NCI-H774 (cell line): ENCODE results near the gene FCF1.
"Not testable (repeated sequence)": the region's sequence is repeated elsewhere in the genome, so short reads cannot be mapped to it uniquely, and the experiment has no call there.

ENCODE experiments used
- DNase-seq: peaks from one replicate; lab custom pipeline; 2025; lab: John Stamatoyannopoulos, UW

Gene FCF1

DNA sequence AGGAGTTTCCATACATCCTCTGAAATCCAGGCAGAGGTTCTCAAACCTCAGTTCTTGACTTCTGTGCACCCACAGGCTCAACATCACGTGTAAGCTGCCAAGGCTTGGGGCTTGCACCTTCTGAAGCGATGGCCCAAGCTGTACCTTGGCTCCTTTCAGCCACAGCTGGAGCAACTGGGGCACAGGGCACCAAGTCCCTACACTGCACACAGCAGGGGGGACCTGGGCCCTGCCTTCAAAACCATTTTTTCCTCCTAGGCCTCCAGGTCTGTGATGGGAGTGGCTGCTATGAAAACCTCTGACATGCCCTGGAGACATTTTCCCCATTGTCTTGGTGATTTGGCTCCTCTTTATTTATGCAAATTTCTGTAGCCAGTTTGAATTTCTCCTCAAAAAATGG lies 10.7 kb upstream of the FCF1 start:
- DNase-seq: no peak

DNA sequence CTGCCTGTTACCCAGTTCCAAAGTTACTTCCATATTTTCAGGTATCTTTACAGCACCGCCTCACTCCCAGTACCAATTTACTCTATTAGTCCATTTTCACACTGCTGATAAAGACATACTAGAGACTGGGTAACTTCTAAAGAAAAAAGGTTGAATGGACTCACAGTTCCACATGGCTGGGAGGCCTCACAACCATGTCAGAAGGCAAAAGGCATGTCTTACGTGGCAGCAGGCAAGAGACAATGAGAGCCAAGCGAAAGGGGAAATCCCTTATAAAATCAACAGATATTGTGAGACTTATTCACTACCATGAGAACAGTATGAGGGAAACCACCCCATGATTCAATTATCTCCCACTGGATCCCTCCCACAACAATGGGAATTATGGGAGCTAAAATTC lies 9.9 kb upstream of the FCF1 start:
- DNase-seq: no peak

DNA sequence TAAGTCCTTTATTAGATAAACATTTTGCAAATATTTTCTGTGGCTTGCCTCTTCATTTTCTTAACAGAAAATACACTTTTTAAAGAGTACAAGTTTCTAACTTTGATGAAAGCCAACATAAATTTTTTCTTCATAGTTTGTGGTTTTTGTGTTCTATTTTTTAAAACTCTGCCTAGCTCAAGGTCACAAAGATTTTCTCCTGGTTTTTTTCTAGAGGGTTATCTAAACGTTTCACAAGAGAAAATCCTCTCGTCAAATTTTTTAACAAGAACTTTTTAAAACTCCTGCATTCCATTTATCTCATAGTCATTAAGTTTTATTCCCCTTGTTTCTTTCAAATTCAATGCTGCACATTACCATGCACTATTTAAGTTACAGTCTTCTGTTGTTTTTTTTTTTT lies 8.3 kb upstream of the FCF1 start:
- DNase-seq: no peak

DNA sequence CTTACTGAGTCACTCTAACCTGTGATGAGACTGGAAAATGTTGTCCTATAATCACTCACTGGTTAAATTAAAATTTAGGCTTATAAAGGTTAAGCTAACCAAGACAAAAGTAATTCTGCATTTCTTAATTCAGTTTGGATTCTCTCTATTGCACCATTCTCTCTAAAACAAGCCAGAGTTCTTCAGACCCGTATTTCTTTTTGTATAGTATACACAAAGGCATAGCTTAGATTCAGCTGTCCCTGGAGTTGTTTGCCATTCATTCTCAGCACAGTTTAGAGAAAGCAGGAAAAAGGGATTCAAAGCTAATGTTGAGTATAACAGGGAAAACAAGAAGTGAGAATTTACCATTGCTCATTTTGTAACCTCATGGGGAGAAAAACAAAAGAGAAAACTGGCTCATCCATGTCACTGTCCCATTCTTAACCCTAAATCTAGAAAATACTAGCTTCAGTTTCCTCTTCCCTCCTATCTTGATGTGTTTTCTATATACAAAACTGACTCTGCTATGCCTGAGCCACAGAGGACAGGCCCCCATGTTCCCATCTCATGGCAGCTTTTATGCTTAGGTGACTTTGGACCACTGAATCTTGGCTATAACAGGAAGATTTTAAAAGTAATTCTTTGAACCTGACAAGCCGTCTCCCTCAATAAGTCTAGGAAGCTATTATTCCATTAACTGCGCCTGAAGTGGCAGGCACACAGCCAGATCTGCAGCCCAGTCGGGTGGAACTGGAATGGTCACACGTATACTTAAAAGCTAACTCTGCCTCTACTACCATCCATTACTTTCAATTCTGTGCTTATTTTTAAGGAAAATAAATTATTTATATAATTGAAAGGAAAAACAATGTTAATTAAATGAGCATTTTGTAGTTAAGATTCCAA lies 7.1 kb upstream of the FCF1 start:
- DNase-seq: no peak

DNA sequence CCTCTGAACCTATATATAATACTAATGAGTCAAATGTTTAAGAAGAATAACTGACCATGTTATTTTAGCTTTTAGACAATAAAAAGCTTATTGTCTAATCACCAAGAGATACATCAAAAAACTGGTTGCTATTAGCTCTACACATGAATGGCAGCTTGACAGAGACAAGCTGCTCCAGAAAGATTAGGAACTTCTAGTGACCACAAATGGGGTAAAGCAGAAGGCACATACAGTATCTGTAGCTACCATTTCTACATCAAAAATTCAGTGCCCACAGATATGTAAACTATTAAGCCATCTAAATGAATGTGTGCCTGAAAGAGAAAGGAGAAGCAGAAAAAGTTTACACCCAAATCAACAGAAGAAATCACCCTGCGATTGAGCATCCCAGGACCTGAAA lies 2.5 kb upstream of the FCF1 start:
- DNase-seq: no peak

DNA sequence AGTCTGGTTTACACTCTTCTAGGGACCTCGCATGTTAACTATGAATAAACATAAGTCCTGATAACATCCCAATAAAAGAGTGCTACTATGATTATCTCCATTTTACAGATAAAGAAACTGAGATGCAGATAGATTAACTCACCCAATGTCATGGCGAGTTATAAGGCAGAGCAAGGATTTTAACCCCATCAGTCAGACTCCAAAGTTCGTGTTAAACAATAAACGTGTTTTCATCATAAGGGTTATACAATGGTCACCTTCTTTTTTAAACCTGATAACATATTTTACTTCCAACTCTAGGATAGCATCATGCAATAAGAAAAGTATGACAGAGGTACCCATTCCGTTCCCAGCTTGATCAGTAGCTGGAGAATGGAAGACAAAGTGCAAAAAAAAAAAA lies 1.3 kb upstream of the FCF1 start:
- no peak for DNase-seq

DNA sequence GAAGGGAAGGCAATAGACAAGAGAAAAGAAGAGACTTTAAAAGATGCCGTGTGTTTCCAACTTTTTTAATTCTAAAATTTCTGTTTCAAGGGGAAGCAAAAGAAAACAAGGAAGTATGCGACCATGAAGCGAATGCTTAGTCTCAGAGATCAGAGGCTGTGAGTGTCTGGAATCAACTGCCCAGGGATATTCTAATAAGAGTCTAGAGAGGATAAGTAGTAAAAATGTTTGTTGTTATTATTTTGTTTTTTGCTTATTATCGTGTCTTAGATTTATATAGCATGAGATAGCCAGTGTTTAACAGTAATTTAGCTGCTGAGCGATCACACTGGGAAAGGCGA lies 421 bp downstream of the FCF1 start:
- DNase-seq: no peak

DNA sequence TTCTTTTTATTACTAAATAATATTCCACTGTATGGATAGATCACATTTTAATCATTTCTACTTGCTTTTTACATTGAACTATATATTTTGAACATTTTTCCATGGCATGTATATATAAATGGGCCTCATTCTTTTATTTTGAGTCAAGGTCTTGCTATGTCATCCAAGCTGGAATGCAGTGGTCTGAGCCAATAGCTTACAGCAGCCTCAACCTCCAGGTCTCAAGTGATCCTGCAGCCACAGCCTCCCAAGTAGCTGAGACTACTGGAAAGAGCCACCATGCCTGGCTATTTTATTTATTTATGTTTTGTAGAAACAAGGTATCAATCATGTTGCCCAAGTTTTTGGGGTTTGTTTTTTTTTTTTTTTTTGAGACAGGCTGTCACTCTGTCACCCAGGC lies 7.6 kb downstream of the FCF1 start:
- DNase-seq: no peak

DNA sequence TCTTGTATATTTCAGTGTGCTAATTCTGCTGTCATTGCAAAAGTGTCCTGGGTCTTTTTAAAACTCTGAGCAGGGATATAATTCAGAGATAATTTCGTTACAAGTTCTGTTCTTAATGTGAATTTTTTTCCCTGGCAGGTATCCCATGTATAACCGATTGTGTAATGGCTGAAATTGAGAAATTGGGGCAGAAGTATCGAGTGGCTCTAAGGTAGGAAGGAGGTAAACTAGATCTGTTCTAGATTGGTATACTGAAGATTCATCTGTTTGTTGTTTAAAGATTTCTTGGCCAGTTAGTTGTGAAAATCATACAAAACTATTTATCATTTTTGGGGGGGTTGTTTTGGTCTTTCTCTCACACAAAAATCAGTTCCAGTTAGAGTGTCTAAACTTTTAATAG lies 10.2 kb downstream of the FCF1 start:
- no peak for DNase-seq

DNA sequence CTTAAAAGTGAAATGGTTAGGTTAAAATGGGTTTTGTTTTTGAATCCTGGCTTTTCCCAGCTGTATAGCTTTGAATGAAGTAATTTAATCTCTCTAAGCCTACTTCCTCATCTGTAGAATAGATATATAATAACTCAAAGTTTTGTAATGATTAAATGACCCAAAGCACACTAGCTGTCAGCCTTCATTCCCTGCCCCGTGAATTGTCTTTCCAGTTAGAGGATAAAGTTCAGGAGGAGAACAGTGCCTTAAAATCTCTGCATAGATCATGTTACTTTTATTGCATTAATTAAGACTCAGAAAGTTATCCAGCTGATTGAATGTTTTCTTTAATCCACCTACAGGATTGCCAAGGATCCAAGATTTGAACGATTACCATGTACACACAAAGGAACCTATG lies 19.4 kb downstream of the FCF1 start:
- DNase-seq: no peak

DNA sequence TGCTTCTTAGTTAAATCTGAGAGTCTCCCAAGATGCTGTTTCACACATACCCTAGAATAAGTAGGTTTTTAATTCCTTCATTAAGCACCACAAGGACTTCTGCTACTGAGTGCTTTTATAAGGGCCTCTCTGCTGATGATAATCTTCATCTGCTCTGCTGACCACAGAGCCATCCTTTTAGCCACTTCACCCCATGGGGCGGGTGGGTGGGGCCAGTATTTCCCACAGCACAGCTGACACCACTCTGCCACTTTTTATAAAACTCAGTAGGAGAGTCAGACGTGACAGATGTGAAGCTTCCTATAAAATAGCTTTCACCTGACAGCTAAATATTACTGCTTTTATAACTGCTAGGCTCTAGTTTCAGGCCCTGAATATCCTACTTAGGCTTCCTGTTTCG lies 20.3 kb downstream of the FCF1 start:
- no peak for DNase-seq

DNA sequence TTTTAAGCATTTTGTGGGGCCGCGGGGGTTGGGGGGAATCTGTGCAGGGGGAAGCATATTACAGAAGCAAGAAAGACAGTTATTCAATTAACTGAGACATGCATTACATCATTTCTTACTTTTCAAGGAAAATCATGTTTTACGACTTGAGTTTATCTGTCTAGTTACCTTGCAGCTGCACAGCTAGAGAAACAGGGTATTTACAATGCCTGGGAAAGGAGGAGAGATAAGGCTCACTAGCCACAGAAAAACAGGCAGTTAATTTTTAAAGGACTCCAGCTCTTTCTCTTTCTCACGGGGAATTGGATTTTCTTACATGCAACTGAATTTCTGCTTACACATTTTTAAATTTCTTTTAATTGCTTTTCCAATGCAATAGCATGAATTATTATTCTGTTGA lies 22.2 kb downstream of the FCF1 start:
- DNase-seq: no peak

DNA sequence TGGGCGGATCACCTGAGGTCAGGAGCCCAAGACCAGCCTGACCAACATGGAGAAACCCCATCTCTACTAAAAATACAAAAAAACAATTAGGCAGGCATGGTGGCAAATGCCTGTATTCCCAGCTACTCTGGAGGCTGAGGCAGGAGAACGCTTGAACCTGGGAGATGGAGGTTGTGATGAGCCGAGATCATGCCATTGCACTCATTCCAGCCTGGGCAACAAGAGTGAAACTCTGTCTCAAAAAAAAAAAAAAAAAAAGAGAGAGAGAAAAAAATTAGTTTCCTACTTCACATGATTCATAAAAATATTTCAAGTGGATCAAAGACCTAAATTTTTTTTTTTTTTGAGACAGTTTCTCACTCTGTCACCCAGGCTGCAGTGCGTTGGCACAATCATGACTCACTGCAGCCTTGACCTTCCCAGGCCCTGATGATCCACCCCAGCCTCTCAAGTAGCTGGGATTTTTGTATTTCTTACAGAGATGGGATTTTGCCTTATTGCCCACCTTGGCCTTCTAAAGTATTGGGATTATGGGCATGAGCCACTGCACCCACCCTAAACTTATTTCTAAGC lies 24.9 kb downstream of the FCF1 start:
- DNase-seq: no peak

DNA sequence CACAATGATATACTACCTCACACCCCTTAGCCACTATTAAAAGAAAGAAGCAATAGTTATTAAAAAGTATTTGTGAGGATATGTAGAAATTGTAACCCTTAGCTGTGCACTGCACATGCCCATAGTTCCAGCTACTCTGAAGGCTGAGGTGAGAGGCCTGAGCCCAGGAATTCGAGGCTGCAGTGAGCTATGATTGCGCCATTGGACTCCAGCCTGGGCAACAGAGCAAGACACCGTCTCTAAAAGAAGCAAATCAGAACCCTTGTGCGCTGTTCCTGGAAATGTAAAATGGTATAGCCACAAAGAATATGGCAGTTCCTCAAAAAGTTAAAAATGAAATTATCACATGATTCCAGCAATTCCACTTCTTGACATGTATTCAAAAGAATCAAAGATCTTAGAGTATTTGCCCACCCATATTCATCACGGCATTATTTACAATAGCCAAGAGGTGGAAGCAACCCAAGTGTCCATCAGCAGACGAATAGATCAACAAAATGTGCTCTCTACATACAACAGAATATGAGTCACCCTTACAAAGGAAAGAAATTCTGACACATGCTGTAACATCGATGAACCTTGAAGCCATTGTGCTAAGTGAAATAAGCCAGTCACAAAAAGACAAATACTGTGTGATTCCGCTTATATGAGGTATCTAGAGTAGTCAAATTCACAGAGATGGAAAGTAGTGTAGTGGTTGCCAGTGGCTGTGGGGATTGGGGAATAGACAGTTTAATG lies 26.5 kb downstream of the FCF1 start:
- DNase-seq: no peak

DNA sequence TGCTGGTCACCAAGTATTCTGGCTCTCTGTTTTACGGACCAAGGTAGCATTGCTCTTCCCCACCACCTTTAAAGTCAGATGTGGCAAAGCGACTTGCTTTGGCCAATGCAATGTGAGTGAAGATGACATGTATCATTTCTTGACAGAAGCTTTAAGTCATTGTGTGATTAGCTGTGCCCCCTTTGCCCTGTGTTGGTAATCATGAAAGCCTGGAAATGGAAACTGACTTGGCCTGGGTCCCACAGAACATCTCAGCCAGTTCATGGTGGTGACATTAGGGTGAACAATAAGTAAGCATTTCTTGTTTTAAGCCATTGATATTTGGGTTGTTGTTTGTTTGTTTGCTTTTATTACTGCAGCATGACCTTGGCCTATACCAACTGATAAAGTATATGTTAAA lies 34.3 kb downstream of the FCF1 start:
- no peak for DNase-seq

DNA sequence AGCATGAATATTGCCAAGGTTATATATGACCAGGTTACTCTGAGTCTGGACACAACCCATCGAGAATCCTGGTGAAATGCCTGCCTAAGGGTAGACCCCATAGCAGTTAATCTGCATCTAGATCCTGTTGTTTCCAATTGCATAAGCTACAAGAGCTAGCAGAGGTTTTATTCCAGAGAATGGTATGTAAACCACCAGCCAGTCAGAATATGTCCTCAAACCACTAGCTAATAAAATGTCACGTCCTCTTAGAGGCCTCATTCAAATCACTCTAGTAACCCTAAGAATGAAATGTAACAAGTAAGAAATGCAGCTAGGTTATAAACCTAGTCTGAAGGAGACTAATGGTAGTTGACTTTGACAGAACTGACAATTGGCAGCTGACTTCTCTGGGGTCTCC lies 41.2 kb downstream of the FCF1 start:
- DNase-seq: no peak

DNA sequence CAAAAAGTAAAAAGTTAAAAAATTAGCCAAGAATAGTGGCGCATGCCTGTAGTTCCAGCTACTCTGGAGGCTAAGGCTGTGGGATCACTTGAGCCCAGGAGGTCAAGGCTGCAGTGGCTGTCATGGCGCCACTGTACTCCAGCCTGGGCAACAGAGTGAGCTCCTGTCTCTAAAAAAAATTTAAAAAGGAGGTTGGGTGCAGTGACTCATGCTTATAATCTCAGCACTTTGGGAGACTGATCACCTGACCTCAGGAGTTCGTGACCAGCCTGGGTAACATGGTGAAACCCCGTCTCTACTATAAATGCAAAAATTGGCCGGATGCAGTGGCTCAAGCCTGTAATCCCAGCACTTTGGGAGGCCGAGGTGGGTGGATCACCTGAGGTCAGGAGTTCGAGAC lies 42.0 kb downstream of the FCF1 start:
- no peak for DNase-seq

DNA sequence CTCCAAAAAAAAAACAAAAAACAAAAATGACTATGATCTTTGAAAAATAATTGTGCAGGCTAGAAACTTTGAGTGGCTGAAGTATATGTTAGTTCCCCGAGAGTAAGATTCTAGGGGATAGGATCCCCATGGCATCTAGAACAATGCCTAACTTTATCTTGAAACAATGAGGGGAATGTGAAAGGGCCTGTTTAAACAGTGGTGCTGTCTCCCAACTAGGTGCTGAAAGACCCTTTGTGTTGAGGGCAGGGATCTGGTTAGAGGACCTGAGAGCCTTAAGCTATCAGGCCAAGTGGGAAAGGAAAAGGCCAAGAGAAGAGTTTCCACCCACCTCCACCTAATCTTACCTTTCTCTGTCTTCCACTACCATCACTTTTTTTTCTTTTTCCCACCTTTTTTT lies 43.4 kb downstream of the FCF1 start:
- no peak for DNase-seq

DNA sequence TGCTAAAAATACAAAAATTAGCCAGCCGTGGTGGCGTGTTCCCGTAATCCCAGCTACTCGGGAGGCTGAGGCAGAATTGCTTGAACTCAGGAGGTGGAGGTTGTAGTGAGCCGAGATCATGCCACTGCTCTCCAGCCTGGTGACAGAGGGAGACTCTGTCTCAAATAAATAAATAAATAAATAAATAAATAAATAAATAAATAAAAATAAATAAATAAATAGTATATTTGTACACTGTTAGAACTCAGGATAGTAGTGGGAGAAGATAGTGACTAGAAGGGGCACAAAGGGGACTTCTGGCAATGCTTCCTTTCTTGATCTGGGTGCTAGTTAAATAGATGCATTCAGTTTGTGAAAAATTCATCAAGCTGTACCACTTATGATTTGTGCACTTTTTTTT lies 45.6 kb downstream of the FCF1 start:
- DNase-seq: not testable (repeated sequence)

DNA sequence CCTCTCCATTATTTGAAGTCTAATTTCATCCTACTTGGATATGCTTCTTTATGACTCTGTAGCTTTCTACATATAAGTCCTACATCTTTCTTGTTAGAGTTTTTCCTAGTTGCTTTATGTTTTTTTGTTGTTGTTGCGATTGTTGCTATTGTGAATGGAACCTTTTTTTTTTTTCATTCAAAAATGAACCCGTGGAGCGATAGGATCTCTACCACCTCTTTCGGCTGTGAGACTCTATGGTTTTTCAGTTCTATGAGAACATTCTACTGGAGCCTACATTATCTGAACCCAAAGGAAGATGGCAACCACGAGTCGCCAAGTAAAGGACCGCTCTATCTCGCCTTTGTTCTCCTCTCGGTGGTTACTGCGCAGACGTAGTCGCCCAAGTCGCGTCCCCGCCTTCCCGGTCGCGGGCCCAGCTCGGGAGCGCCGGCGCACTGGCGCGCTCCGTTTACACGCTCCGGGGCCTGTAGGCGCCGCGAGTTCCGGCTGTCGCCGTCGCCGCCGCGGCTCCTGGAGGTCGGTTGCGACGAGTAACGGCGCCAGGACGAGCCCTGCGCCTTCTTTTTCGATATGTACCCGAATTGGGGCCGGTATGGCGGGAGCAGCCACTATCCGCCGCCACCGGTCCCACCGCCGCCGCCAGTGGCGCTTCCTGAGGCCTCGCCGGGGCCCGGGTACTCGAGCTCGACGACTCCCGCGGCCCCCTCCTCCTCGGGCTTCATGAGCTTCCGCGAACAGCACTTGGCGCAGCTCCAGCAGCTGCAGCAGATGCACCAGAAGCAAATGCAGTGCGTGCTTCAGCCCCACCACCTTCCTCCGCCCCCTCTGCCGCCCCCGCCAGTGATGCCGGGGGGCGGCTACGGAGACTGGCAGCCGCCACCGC lies 50.2 kb downstream of the FCF1 start, which contains the start of gene YLPM1:
Gene YLPM1 (plus strand): TSS at position 400 of the 886 bp plus-strand sequence. CDS start 174 bp downstream, at position 574.
- peak; percentile 88 for DNase-seq

DNA sequence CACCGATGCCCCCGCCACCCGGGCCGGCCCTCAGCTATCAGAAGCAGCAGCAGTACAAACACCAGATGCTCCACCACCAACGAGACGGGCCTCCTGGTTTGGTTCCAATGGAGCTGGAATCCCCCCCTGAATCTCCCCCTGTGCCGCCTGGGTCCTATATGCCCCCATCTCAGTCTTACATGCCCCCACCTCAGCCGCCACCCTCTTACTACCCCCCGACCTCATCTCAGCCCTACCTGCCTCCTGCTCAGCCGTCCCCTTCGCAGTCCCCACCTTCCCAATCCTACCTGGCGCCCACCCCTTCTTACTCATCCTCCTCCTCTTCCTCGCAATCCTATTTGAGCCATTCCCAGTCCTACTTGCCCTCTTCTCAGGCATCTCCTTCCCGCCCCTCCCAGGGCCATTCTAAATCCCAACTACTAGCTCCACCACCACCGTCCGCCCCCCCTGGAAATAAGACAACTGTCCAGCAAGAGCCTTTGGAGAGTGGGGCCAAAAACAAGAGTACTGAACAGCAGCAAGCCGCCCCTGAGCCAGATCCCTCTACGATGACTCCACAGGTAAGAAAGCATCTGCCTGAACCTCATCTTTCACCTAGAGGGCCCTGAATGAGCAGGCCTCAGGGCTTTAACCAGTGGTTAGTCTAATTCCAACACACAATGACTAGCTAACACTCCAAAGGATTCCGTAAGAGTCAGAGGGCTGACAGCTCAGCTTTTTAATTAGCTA lies 51.0 kb downstream of the FCF1 start:
- no peak for DNase-seq

DNA sequence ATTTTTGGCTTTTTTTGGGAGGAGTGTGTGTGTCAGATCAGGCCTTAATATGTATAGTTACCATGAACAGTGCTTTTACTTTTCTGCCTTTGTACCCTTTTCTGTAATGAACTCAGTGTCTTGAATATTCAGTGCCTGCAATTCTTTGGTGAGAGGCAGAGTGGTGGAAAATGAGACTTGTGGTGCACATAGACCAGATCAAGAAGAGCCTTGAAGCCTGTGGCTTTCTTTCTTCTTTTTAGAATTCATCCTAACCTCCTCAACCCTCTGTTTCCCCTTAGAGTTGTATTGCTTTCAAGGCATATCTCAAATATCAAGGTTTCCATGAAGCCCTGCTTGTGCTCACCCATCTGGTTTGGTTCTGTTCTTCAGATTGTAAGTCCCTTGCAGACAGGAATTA lies 52.8 kb downstream of the FCF1 start:
- DNase-seq: no peak
